ENCODE measurements around the gene MAST4. TPM values are rescaled to one million over a fixed set of nuclear protein-coding genes. Genes with fewer than 3 reads are reported as not detected.

The MAST4 gene
- total and polyA plus RNA-seq, 2 of the 8 experiments (the other 6 are each of a cell fraction or from before 2014, with no cell fraction given) = 1.5 to 2.6 TPM

GRCh38 chr5:66661149-66661548, 65.0 kb downstream of the MAST4 start (continued):
- TF ChIP-seq USF2 (IDR thresholded peaks at IDR 0.05; ENCODE audit: low read length) = no peak

All from H1 (cell line).